ENCODE measurements around the gene EXOC4.

Gene EXOC4

GRCh38 chr7:133683182-133683454 is 430.2 kb downstream of the EXOC4 start:
- TF ChIP-seq CTCF (IDR thresholded peaks at IDR 0.05), result no peak

- no peak for TF ChIP-seq CTCF (IDR thresholded peaks at IDR 0.05)
Observed at GRCh38 chr7:133688483-133689239, 435.8 kb downstream of the EXOC4 start.

GRCh38 chr7:133690740-133691139 is 437.9 kb downstream of the EXOC4 start:
- TF ChIP-seq CTCF (IDR thresholded peaks at IDR 0.05), result no peak

GRCh38 chr7:133691727-133692610 is 439.1 kb downstream of the EXOC4 start:
- TF ChIP-seq CTCF (IDR thresholded peaks at IDR 0.05), result no peak

- no peak for TF ChIP-seq CTCF (IDR thresholded peaks at IDR 0.05)
Observed at GRCh38 chr7:133693281-133693680, 440.4 kb downstream of the EXOC4 start.

DNA sequence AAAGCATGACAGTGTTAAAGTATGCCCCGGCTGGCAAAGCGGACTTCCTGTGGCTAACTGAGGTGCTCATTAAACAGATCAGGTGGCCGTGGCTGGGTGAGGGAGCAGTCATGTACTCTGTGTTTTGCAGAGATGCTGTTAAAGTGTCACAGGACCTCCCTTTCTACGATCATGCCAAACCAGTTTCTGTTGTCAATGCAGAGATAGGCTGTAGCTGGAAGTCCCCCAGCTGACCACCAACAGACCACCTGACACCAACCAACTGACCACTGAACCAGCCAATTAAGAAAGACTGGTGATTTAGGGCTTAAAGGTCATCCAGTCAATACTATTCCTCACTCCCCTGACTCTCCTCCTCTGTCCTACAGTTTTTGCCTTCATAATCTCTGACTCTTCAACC is 443.2 kb downstream of the EXOC4 start:
- TF ChIP-seq CTCF (IDR thresholded peaks at IDR 0.05), result no peak

DNA sequence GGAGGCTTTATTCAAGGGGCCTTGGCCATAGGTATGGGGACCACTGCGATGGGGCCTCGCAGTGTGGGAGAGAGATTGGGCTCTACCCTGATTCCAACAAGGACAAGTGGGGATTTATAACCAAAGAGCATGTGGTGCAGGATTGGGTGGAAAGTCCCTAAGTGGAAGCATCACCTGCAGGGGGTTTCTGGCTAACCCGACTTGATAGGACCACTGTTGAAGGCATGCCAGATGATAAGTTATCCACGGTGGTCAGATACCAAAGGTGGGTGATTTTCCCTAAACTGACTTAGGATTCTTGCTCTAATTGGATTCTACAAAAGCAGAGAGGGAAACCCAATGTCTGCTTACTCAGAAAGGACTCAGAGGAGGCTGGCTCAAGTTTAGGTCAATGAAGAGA is 444.7 kb downstream of the EXOC4 start:
- no peak for TF ChIP-seq CTCF (IDR thresholded peaks at IDR 0.05)

Measured in LNCAP (cell line).